CD4-positive, alpha-beta T cell treated with Interferon gamma for 1 hour (primary cell): ENCODE data around the gene PTPRD.

Experiments
- DNase-seq: peaks from one replicate; pipeline ENCODE4 v3.0.0-alpha.2; 2020

PTPRD gene

DNA sequence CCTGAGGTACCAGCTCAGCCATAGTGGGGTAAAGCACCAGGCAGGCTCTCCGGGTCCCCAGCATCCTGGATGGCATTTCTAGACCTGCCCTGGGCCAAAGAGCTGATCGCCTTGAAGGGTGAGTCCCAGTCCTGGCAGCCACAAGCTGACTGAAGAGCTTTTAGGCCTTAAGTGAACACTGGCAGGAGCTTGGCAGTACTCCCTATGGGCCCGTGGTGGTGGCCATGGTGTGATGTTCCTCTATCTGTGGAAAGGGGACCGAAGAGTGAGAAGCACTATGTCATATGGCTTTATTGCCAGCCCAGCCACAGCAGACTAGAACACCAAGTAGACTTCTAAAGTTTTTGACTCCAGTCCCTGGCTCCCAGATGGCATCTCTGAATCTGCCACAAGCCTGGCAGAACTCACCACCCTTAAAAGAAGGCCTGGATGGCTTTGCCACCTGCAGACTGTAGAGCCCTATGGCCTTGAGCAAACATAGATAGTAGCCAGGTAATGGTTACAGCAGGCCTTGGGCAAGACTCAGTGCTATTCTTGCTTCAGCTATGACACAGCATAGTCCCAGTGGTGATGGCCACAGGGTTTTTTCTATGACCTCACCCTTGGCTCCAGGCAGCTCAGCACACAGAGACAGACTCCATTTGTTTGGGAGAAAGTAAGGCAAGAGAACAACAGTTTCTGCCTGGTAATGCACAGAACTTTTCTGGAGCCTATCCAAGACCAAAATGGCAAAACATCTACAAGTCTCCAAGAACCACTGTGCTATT lies 2011.7 kb downstream of the PTPRD start:
- no peak for DNase-seq

- no peak for DNase-seq
Measured at GRCh38 chr9:8599937-8600336, 2012.9 kb downstream of the PTPRD start.

DNA sequence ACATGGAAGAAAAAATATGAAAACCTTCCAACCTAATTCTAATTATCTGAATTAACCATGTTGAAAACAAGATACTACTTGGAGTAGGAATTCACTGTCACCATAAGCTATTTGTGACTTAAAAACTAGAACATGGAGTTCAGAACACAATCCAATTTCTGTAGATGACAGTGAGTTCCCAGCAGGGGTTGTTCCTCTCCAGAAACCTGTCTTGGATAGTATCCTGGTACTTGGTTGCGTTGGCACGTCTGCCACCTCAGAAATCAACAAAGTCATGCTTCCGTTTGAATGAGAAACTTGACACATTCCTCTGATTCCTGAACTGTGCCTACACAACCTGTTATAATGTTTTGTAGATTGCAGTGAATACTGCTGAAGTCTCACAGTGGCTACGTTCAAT lies 2023.3 kb downstream of the PTPRD start:
- no peak for DNase-seq

- no peak for DNase-seq
Measured at GRCh38 chr9:8585036-8585435, 2027.8 kb downstream of the PTPRD start.

DNA sequence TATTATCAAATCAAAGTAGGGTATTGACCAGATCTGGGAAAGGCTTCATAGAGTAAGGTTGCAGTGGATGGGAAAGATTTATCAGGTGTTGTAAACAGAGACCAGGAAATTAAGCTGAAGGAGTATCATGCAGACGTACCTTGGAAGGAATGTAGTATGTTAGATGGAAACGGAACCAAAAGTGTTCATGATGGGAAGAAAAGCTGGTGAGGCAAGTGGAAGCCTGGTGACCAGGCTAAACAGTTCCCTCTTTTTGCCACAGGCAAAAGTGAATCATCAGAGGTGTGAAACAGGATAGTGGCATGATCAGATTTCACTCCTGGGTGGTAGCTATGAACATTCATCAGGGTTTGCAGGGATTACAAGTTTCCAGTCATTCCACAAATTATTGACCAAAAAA lies 2033.1 kb downstream of the PTPRD start:
- DNase-seq: no peak

GRCh38 chr9:8576741-8577140 lies 2036.1 kb downstream of the PTPRD start:
- no peak for DNase-seq

- DNase-seq: no peak
Measured at GRCh38 chr9:8574846-8575245, 2038.0 kb downstream of the PTPRD start.

- DNase-seq: no peak
Measured at GRCh38 chr9:8572209-8572608, 2040.6 kb downstream of the PTPRD start.

DNA sequence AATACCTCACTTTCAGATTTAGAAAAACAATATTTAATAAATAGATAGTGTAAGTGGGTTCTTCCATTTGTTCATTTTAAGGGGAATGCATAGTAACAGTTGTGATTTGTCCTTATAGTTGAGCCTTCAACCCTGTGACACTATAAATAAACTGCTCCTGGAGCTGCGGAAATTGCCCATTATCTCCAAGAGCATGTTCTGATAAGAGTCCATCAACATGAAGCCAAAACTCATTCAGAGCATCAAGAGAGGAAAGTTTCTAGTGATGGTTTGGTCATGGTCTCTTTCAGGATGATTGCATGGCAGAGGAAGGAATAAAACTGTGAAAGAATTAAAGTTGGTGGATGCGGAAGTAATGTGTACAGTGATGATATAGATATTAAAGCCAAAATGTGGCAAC lies 2041.2 kb downstream of the PTPRD start:
- no peak for DNase-seq

GRCh38 chr9:8570776-8571175 lies 2042.0 kb downstream of the PTPRD start:
- DNase-seq: no peak

DNA sequence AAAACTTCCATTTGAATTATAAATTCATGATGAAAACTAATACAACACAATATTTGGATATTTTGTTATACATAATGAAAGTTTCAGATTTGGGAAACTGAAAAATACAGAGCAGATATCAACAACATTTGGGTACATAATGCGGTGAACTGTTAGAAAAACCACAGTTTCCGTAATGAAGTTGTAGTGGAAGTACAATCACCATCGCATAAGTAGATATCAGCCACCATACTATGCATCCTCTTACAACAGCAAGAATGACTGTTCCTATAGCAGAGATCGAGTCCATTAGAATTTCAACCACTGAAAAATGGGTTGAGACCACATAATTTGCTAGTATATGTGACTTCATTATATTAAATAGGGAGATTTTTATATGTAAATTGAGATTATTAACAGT lies 2043.0 kb downstream of the PTPRD start:
- DNase-seq: no peak

DNA sequence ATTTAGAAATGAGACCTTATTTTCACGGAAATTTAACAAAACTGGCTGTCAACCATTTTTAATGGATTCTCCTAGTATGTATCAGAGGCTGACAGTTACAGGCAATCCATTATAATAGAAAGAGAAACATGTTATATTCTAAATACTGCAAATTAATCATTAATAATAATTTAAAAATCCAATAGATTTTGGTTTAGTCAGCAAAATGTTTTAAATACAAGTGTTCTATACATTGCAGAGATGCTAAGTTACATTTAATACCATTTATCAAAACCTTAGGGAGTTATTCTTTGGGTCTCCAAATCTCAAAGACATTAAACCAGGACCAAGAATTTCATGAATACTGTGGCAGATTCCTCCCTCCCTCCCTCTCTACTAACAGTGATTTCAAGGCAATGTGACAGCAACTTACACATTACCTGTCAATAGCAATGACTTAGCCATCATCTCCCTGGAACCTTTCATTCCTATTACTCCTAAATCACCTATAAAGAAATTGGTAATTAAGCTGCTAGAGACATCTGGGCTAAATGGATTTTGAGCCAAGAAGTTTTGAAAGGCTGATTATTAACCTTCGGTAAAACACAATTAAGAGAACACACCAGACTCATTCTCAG lies 2044.7 kb downstream of the PTPRD start:
- DNase-seq: no peak

DNA sequence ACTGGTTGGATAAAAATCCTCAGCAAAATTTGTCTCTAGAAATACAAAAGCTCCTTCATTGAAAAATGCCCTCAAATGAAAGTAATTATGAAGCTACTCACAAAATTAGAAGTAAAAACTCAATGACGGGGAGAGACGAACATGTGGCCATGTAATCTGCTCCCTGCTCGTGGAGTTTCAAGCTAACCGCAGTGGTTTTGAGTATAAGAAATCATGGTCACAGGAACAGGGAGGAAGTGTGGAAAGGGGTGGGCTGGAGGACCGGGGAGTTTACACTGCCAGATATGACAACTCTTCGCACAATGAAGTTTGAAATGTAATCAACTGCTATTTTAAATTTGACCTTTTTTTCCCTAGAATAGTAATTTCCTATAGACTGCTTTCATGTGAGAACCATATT lies 2047.8 kb downstream of the PTPRD start:
- no peak for DNase-seq

GRCh38 chr9:8560560-8561525 lies 2052.0 kb downstream of the PTPRD start:
- no peak for DNase-seq

DNA sequence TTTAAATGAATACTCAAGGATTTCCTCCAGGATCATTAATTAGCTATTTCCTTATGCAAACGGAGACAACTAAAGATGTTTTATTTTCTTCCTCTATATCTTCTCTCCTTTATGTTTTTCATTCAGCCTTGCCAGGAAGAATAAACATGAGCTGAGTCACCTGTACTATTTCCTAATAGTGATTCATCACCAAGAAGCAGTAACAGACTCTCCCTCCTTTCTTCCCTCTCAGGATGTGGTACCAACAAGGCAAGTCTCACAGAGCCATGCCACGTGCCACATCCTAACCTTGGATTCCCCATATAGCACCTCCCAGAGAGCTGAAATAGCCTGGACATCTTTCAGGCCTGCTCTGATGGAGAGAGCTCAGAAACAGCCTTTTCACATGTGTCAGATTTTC lies 2054.6 kb downstream of the PTPRD start:
- DNase-seq: no peak

DNA sequence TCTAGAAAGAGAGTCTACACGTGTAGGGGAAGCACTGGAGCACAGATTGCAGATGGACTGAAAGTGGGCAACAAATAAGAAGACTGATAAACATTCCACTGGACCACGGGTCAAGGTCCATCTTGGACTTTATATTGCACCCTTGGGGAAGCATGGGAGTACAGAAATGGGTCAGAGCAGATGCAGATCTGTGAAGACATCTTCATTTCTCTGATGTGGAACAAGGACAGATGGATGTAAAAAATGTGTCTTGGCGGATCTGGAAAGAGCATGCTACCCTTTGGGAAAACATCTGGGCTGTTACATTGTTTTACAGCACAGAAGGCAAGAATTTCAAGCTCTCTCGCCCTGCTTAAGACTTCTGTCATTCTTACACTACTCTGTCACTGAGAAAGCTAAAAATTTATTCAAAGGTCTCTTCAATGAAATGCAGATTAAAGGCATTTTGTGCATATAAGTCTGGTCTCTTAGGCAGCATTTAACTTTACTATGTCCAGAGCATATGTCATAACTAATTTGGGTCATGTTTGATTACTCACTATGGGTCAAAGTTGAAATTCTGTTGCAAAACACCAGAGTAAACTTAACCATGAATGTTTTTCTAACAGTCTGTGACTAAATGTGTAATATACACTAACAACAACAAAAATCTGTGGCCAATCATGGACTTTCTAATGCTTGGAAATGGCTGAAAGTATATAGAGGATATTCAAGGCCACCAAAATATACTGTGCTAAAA lies 2056.9 kb downstream of the PTPRD start:
- no peak for DNase-seq

DNA sequence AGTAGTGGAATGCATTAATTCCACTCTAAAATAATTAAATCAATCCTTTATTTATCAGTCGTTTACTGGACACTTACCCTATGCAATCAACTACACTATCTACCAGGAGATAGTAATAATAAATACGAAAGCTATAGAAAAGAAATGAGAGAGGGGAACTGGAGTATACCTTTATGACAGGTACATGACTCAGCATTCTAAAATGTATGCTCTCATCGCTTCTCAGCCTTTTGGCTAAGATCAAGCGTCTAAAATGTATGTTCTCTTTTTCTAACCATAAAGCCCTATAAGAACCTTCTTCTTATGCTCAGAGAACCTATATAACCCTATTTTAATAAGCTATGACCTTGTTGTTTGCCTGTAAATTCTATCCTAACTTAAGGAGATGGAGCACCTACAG lies 2059.4 kb downstream of the PTPRD start:
- no peak for DNase-seq

DNA sequence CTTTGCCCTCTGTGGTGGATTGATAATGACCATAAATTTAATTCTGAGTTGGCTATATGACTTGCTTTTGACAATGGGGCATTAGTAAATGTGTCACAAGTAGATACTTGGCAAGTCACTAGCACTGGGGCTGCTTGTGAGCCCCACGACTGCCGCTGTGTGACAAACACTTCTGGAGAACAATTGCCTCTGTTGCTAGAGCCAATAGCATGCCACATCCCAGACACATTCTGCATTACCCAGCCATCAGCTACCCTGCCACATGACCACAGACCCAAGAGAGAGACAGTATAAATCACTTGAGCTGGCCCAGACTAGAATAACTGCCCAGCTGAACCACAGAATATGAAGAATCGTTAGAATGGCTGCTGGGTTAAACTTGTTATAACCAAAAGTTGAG lies 2060.1 kb downstream of the PTPRD start:
- no peak for DNase-seq

GRCh38 chr9:8549214-8549613 lies 2063.6 kb downstream of the PTPRD start:
- DNase-seq: no peak

DNA sequence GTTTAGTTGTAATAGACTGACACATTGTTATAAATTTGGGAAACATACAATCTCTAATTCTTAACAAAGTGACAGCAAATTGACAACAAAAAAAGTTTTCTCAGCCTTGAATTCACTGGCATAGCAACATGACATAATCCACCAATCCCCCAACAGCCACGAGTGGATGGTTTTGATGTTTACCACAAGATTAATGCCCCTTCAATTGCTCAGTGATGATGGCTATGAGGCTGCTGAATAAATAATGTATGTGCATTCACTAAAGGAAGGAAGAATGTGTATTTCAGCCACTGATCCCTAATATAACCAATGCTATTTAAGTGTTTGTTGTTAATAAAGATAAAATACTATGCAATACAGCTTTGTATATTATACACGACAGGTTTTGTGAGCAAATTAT lies 2069.6 kb downstream of the PTPRD start:
- no peak for DNase-seq

GRCh38 chr9:8542537-8542936 lies 2070.3 kb downstream of the PTPRD start:
- DNase-seq: no peak

GRCh38 chr9:8539681-8540197 lies 2073.1 kb downstream of the PTPRD start:
- no peak for DNase-seq

GRCh38 chr9:8536845-8537244 lies 2076.0 kb downstream of the PTPRD start:
- no peak for DNase-seq
